G401.6 (cell line): Measurements from ENCODE around the gene NTF4.
"Not testable (repeated sequence)": the region's sequence is repeated elsewhere in the genome, so short reads cannot be mapped to it uniquely, and the experiment has no call there.

Source experiments
- FAIRE-seq: peaks from 2 replicates; lab custom pipeline; 2012; peaks lifted over from hg19 to GRCh38; lab: Jason Lieb, UNC

The NTF4 gene

GRCh38 chr19:49086296-49086695, 21.7 kb upstream of the NTF4 start:
- FAIRE-seq = no peak

GRCh38 chr19:49085868-49086232, 21.2 kb upstream of the NTF4 start:
- FAIRE-seq = no peak

GRCh38 chr19:49085020-49085867, 20.6 kb upstream of the NTF4 start, which contains the start of gene SNRNP70:
Gene SNRNP70 (plus strand): TSS chr19:49085451. CDS start chr19:49086415, 964 bp downstream.
- peak; percentile 96 for FAIRE-seq

GRCh38 chr19:49084206-49085019, 19.8 kb upstream of the NTF4 start:
- FAIRE-seq = no peak

GRCh38 chr19:49081273-49081672, 16.7 kb upstream of the NTF4 start:
- no peak for FAIRE-seq

GRCh38 chr19:49080392-49080791, 15.8 kb upstream of the NTF4 start:
- FAIRE-seq = no peak

- FAIRE-seq = peak; percentile 57
These were observed 10.3 kb upstream of the NTF4 start for GRCh38 chr19:49074869-49075268.

GRCh38 chr19:49073514-49074378, 9.1 kb upstream of the NTF4 start:
- no peak for FAIRE-seq

- no peak for FAIRE-seq
These were observed 7.4 kb upstream of the NTF4 start for GRCh38 chr19:49071860-49072547.

- no peak for FAIRE-seq
These were observed 5.8 kb upstream of the NTF4 start for GRCh38 chr19:49070416-49070815.

- FAIRE-seq = no peak
These were observed 4.4 kb upstream of the NTF4 start for GRCh38 chr19:49069026-49069425.

GRCh38 chr19:49067554-49067953, 2.9 kb upstream of the NTF4 start:
- FAIRE-seq = no peak

GRCh38 chr19:49065905-49066512, 1.4 kb upstream of the NTF4 start:
- FAIRE-seq = peak; percentile 70

GRCh38 chr19:49064029-49064629, 489 bp downstream of the NTF4 start:
- FAIRE-seq = no peak

GRCh38 chr19:49061445-49061844, 3.2 kb downstream of the NTF4 start:
- FAIRE-seq = no peak

GRCh38 chr19:49061000-49061399, 3.6 kb downstream of the NTF4 start:
- no peak for FAIRE-seq

GRCh38 chr19:49059053-49059452, 5.6 kb downstream of the NTF4 start:
- FAIRE-seq = no peak

GRCh38 chr19:49058562-49058961, 6.1 kb downstream of the NTF4 start:
- FAIRE-seq = no peak

- FAIRE-seq = no peak
These were observed 6.9 kb downstream of the NTF4 start, which contains the start of gene CGB7 for GRCh38 chr19:49057636-49058234. Gene CGB7 (minus strand): TSS chr19:49057749. CDS start chr19:49055375, 2,374 bp downstream.

GRCh38 chr19:49056902-49057596, 7.6 kb downstream of the NTF4 start:
- not testable (repeated sequence) for FAIRE-seq
